Measurements from ENCODE around the gene BRI3.

BRI3 gene

DNA sequence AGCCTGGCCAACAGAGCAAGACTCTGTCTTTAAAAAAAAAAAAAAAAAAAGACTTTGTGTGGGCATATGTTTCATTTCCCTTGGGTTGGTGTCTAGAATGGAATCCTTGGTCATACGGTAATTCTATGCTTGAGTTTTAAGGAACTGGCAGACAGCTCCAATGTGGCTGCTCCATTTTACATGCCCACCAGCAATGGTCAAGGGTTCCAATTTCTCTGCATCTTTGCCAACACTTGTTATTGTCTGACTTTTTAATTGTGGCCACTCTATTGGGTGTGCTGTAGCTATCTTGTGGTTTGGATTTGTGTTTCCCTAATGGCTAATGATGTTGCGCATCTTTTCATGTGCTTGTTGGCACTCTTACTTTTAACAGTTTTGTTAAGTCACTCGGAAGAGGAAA lies 57.6 kb downstream of the BRI3 start:
- H3K27me3 ChIP-seq (ENCODE audit: control insufficient read depth in 1 of 2, insufficient read depth in 2 of 2, low read length in 2 of 2), result no peaks in the 10 kb centered on the region
- H3K27ac ChIP-seq (ENCODE audit: low read depth, low read length), result no peak overlapping the region
- H3K9me3 ChIP-seq (ENCODE audit: low read length), result no peaks in the 10 kb centered on the region
- no peaks in the 10 kb centered on the region for H3K36me3 ChIP-seq (ENCODE audit: insufficient read depth, low read length)
- H3K9ac ChIP-seq (ENCODE audit: low read length), result no peak overlapping the region
- no peak overlapping the region for H3K4me3 ChIP-seq (ENCODE audit: low read depth in 1 of 2, low read length in 2 of 2)
- H3K4me1 ChIP-seq (ENCODE audit: insufficient read depth, low read length), result no peaks in the 10 kb centered on the region

DNA sequence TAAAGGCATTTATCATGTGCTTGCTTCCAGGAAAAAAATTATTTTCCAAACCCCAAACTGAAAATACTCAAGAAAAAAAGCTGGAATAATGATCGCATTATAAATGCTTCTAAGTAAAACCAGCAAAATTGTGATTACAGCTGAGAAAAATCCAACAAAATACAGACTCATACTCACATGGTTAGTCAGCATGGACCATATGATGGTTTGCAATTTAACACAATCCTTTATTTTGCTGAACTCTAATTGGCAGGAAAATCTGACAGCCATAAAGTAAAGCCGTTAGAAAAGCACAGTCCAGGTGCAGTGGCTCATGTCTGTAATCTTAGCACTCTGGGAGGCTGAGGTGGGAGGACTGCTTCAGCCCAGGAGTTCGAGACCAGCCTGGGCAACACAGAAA lies 59.6 kb downstream of the BRI3 start:
- Histone ChIP-seq H3K27ac (ENCODE audit: low read depth, low read length) (no peak overlapping the region), H3K4me1 (ENCODE audit: insufficient read depth, low read length) (no peaks in the 10 kb centered on the region), H3K4me3 (ENCODE audit: low read depth in 1 of 2, low read length in 2 of 2) (no peak overlapping the region), H3K36me3 (ENCODE audit: insufficient read depth, low read length) (no peaks in the 10 kb centered on the region), H3K27me3 (ENCODE audit: control insufficient read depth in 1 of 2, insufficient read depth in 2 of 2, low read length in 2 of 2) (no peaks in the 10 kb centered on the region), H3K9me3 (ENCODE audit: low read length) (no peaks in the 10 kb centered on the region), H3K9ac (ENCODE audit: low read length) (no peak overlapping the region)

All from muscle layer of colon (tissue), 2 donors.